GM12892 (cell line): ENCODE results near the gene RASSF5.
"Not testable (repeated sequence)": the region's sequence is repeated elsewhere in the genome, so short reads cannot be mapped to it uniquely, and the experiment has no call there.

Experiments used
- DNase-seq: peaks from one replicate; pipeline ENCODE4 v3.0.0; 2011; ENCODE audit not compliant: insufficient read length
- FAIRE-seq: peaks from 2 replicates; lab custom pipeline; 2011; peaks lifted over from hg19 to GRCh38; lab: Jason Lieb, UNC
- POLR2A ChIP-seq: IDR thresholded peaks from 2 replicates; pipeline ENCODE4 v1.6.1; 2011; ENCODE audit warnings: low read depth, low read length, control low read depth
- POLR2AphosphoS5 ChIP-seq: IDR thresholded peaks from 2 replicates; pipeline ENCODE4 v1.6.1; 2011; ENCODE audit warnings: low read depth, low read length, control low read depth
- TAF1 ChIP-seq: IDR thresholded peaks from 2 replicates; pipeline ENCODE4 v1.6.1; 2011; ENCODE audit warnings: low read depth, mild to moderate bottlenecking, control low read depth, low read length, borderline replicate concordance

The RASSF5 gene

GRCh38 chr1:206608108-206608698 lies 100.9 kb downstream of the RASSF5 start:
- TF ChIP-seq TAF1: no peak
- no peak for TF ChIP-seq POLR2AphosphoS5
- TF ChIP-seq POLR2A: no peak
- peak; percentile 50 for FAIRE-seq
- DNase-seq: no peak

GRCh38 chr1:206609229-206609991 lies 102.1 kb downstream of the RASSF5 start:
- FAIRE-seq (peak; percentile 81), DNase-seq (no peak)
- TF ChIP-seq POLR2A (no peak), POLR2AphosphoS5 (no peak), TAF1 (no peak)

GRCh38 chr1:206612129-206612876 lies 105.0 kb downstream of the RASSF5 start, which contains the start of gene EIF2D:
Gene EIF2D, minus strand, starts transcription at chr1:206612465. Its CDS starts 123 bp downstream, at chr1:206612342.
- DNase-seq (peak; percentile 99), FAIRE-seq (peak; percentile 94)
- TF ChIP-seq TAF1: peak; percentile 98
- TF ChIP-seq POLR2A: peak; percentile 98
- TF ChIP-seq POLR2AphosphoS5: peak; percentile 90

- not testable (repeated sequence) for DNase-seq, FAIRE-seq
Observed at GRCh38 chr1:206626396-206626795, 119.1 kb downstream of the RASSF5 start.

GRCh38 chr1:206628916-206629315 lies 121.6 kb downstream of the RASSF5 start:
- FAIRE-seq (no peak), DNase-seq (no peak)
- TF ChIP-seq TAF1 (no peak), POLR2AphosphoS5 (no peak), POLR2A (no peak)

- TF ChIP-seq TAF1 (no peak), POLR2A (no peak), POLR2AphosphoS5 (no peak)
- DNase-seq (peak; percentile 36), FAIRE-seq (peak; percentile 68)
Observed at GRCh38 chr1:206631085-206631509, 123.8 kb downstream of the RASSF5 start.

- TF ChIP-seq POLR2AphosphoS5 (no peak), TAF1 (no peak), POLR2A (no peak)
- no peak for FAIRE-seq
- DNase-seq: no peak
Observed at GRCh38 chr1:206633708-206634121, 126.4 kb downstream of the RASSF5 start.

- TF ChIP-seq TAF1: no peak
- TF ChIP-seq POLR2AphosphoS5: no peak
- TF ChIP-seq POLR2A: no peak
- no peak for DNase-seq
- FAIRE-seq: peak; percentile 78
Observed at GRCh38 chr1:206634365-206635079, 127.2 kb downstream of the RASSF5 start.

- DNase-seq (peak; percentile 84), FAIRE-seq (peak; percentile 98)
- TF ChIP-seq POLR2AphosphoS5 (peak; percentile 84), POLR2A (peak; percentile 87), TAF1 (peak; percentile 37; the same call in 1 of the 2 replicates)
Observed at GRCh38 chr1:206635080-206635977, 128.0 kb downstream of the RASSF5 start, which contains the start of gene DYRK3. Gene DYRK3, plus strand, starts transcription at chr1:206635536. Its CDS starts 168 bp downstream, at chr1:206635704.

- FAIRE-seq (peak; percentile 24), DNase-seq (no peak)
Observed at GRCh38 chr1:206635978-206636345, 128.6 kb downstream of the RASSF5 start.

More at GRCh38 chr1:206635978-206636345, 128.6 kb downstream of the RASSF5 start:
- TF ChIP-seq POLR2AphosphoS5 (no peak), POLR2A (no peak), TAF1 (no peak)
